ENCODE measurements around the gene PPP2R1A.

PPP2R1A gene

DNA sequence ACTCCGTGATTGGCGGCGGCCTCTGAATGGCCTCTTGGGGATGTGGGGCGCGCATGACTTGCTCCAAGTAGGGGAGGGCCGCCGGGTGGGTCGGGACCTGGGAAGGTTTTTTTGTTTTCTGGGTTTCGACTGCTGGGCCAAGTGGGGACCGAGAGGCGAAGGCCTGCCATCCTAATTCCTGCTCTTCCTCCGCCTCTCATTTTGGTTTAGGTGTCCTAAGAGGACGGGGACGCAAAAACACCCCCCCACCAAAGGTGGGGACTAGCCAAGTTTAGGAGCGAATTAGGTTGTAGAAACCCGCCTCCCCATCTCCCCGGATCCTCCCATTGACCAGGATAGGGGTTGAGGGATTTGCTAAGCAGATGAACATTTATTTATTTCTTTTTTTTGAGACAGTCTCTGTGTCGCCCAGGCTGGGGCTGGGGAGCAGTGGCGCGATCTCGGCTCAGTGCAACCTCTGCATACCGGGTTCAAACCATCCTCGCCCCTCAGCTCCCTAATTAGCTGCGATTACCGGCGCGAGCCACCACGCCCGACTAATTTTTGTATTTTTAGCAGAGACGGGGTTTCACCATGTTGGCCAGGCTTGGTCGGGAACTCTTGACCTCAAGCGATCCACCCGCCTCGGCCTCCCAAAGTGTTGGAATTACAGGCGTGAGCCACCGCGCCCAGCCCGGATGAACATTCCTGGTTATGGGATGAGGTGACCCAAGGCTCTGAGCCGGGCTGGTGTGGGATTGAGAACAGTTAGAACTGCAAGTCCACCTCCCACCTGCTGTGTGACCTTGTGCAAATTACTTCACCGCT is 838 bp downstream of the PPP2R1A start:
- peak overlapping the region; percentile 83 for H3K4me3 ChIP-seq (ENCODE audit: control insufficient read depth, low read depth, low read length)
- TF ChIP-seq, protein P1, sequence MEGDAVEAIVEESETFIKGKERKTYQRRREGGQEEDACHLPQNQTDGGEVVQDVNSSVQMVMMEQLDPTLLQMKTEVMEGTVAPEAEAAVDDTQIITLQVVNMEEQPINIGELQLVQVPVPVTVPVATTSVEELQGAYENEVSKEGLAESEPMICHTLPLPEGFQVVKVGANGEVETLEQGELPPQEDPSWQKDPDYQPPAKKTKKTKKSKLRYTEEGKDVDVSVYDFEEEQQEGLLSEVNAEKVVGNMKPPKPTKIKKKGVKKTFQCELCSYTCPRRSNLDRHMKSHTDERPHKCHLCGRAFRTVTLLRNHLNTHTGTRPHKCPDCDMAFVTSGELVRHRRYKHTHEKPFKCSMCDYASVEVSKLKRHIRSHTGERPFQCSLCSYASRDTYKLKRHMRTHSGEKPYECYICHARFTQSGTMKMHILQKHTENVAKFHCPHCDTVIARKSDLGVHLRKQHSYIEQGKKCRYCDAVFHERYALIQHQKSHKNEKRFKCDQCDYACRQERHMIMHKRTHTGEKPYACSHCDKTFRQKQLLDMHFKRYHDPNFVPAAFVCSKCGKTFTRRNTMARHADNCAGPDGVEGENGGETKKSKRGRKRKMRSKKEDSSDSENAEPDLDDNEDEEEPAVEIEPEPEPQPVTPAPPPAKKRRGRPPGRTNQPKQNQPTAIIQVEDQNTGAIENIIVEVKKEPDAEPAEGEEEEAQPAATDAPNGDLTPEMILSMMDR (IDR thresholded peaks at IDR 0.05; ENCODE audit: control insufficient read depth, insufficient read depth, low read depth, low read length, missing control alignments): no peak
- DNase-seq (ENCODE audit: low read depth): no peak

DNA sequence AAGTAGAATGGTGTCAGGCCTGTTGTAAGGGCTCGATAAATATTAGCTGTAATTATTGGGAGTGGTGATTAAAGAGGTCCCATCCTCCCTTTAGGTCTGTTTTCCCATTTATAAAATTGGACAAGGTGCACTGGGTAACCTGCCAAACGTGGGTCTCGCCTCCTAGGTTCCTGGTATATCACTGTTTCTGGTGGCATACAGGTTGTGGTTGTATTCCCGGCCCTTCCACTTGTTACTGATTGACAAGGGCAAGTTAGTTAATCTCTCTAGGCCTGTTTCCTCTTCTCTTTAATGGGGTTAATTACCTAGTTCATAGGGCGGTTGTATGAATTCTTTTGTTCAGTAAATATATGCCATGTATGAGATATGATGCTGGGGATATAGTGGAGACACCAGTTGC is 1.5 kb downstream of the PPP2R1A start:
- peak overlapping the region; percentile 83 for H3K4me3 ChIP-seq (ENCODE audit: control insufficient read depth, low read depth, low read length)
- TF ChIP-seq, protein P1 (IDR thresholded peaks at IDR 0.05; ENCODE audit: control insufficient read depth, insufficient read depth, low read depth, low read length, missing control alignments): no peak
- DNase-seq (ENCODE audit: low read depth): no peak

DNA sequence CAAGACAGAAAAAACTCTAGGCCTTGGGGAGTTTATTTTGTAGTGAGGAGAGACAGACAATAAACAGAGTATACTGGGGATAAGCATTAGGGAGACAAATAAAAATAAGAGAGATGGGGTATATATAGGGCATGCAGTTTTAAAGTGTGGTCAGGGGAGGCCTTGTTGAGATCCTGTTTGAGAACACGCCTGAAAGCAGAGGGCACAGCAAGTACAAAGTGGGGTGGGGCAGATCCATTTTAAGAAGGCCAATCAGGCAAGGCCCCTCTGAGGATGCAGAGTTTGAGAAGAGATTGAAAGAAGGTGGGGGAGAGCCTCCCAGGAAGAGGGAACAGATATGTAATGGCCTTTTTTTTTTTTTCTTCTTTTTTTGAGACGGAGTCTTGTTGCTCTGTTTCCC is 2.1 kb downstream of the PPP2R1A start:
- no peak for DNase-seq (ENCODE audit: low read depth)
- TF ChIP-seq, protein P1 (IDR thresholded peaks at IDR 0.05; ENCODE audit: control insufficient read depth, insufficient read depth, low read depth, low read length, missing control alignments): no peak
- no peak overlapping the region for H3K4me3 ChIP-seq (ENCODE audit: control insufficient read depth, low read depth, low read length)

DNA sequence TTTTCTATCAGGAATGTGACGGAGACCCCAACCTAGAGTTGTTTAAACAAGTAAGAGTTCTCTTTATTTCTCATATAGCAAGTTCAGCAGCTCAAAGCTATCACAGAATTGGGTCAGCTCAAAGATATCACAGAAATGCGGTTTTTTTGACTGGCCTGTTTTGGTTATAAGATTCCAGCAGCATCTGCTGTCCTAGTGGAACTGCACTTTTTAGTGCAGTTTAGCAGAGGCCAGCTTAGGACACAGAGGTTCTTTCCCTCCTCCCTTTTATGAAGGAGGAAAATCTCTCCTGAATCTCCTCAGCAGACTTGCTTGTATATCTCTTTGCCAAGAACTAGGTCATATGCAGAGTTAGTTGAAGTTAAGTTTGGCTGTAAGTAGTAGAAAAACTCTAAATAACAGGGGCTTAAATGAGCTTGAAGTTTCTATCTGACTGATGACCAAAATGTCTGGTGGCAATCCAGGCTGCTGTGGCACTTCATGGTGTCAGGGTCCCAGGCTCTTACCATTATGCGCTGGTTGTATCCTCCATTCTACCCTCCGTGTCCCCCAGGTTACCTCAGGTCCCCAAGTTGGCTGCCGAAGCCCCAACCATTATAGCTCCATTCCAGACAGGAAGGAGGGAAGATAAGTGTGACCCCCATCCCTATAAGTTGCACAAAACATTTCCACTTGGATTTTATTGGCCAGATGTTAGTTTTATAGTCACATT is 6.6 kb downstream of the PPP2R1A start:
- TF ChIP-seq, protein P1 (IDR thresholded peaks at IDR 0.05; ENCODE audit: control insufficient read depth, insufficient read depth, low read depth, low read length, missing control alignments): no peak
- no peak overlapping the region for H3K4me3 ChIP-seq (ENCODE audit: control insufficient read depth, low read depth, low read length)
- DNase-seq (ENCODE audit: low read depth): no peak

DNA sequence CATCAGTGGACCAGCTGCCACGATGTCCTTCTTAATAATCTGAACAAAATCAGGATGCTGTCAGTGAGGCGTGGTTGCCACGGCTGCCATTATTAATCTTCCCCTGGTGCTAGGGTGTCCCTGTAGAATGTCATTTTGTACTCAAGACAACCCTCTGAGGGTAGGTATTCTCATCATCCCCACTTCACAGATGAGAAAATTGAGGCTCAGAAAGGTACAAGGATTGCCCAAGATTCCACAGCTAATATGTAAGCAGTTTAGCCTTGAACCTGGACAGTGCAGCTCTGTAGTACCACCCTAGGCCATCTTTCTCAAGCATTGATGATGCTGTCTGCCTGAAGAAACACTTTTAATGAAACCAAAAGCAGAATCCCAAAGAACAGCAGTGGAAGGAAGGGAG is 8.1 kb downstream of the PPP2R1A start:
- no peak for DNase-seq (ENCODE audit: low read depth)
- TF ChIP-seq, protein P1 (IDR thresholded peaks at IDR 0.05; ENCODE audit: control insufficient read depth, insufficient read depth, low read depth, low read length, missing control alignments): no peak
- no peak overlapping the region for H3K4me3 ChIP-seq (ENCODE audit: control insufficient read depth, low read depth, low read length)

DNA sequence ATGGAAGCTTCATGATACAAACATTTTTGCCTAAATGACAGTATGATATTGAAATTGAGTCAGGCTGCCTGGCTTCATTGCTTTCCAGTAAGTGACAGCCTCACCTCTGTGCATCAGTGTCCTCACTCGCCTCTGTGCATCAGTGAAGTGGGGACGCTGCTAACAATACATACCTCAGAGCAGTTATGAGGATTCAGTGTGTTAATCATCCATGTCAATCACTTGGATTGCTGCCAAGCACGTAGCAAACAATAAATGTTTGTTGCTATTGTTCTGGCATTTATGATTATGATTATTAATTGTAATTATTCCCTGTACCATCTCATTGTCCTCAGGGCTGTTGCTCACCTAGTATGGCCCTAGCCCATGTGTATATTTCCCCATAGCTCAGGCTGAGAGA is 8.8 kb downstream of the PPP2R1A start:
- TF ChIP-seq, protein P1 (IDR thresholded peaks at IDR 0.05; ENCODE audit: control insufficient read depth, insufficient read depth, low read depth, low read length, missing control alignments): no peak
- no peak overlapping the region for H3K4me3 ChIP-seq (ENCODE audit: control insufficient read depth, low read depth, low read length)
- no peak for DNase-seq (ENCODE audit: low read depth)

All from AG09309 (cell line).